ENCODE measurements around the gene RAPH1.

Gene RAPH1

GRCh38 chr2:203535078-203535783 lies at the start of gene RAPH1:
RAPH1 (minus strand) TSS chr2:203535301; CDS start chr2:203495353, 39,948 bp downstream.
- peak; percentile 42 for DNase-seq

- no peak for DNase-seq
Observed at GRCh38 chr2:203584784-203585183, 49.7 kb upstream of the RAPH1 start.

- no peak for DNase-seq
Observed at GRCh38 chr2:203583701-203584100, 48.6 kb upstream of the RAPH1 start.

GRCh38 chr2:203583084-203583695 lies 48.1 kb upstream of the RAPH1 start:
- no peak for DNase-seq

- DNase-seq: no peak
Observed at GRCh38 chr2:203582468-203582867, 47.4 kb upstream of the RAPH1 start.

- no peak for DNase-seq
Observed at GRCh38 chr2:203580844-203581243, 45.7 kb upstream of the RAPH1 start.

GRCh38 chr2:203579730-203580129 lies 44.6 kb upstream of the RAPH1 start:
- no peak for DNase-seq

- DNase-seq: no peak
Observed at GRCh38 chr2:203578759-203579643, 43.9 kb upstream of the RAPH1 start.

- DNase-seq: no peak
Observed at GRCh38 chr2:203574824-203575223, 39.7 kb upstream of the RAPH1 start.

- no peak for DNase-seq
Observed at GRCh38 chr2:203572316-203572715, 37.2 kb upstream of the RAPH1 start.

GRCh38 chr2:203569677-203570316 lies 34.7 kb upstream of the RAPH1 start:
- DNase-seq: no peak

GRCh38 chr2:203567691-203568090 lies 32.6 kb upstream of the RAPH1 start:
- no peak for DNase-seq

GRCh38 chr2:203566161-203566560 lies 31.1 kb upstream of the RAPH1 start:
- no peak for DNase-seq

GRCh38 chr2:203565076-203565475 lies 30.0 kb upstream of the RAPH1 start:
- no peak for DNase-seq

GRCh38 chr2:203562268-203562667 lies 27.2 kb upstream of the RAPH1 start:
- no peak for DNase-seq

GRCh38 chr2:203559641-203560040 lies 24.5 kb upstream of the RAPH1 start:
- DNase-seq: no peak

GRCh38 chr2:203553784-203554183 lies 18.7 kb upstream of the RAPH1 start:
- no peak for DNase-seq

- DNase-seq: no peak
Observed at GRCh38 chr2:203551778-203552177, 16.7 kb upstream of the RAPH1 start.

- DNase-seq: no peak
Observed at GRCh38 chr2:203550266-203550665, 15.2 kb upstream of the RAPH1 start.

GRCh38 chr2:203549406-203549805 lies 14.3 kb upstream of the RAPH1 start:
- no peak for DNase-seq

- no peak for DNase-seq
Observed at GRCh38 chr2:203548887-203549286, 13.8 kb upstream of the RAPH1 start.

- DNase-seq: no peak
Observed at GRCh38 chr2:203547356-203547755, 12.3 kb upstream of the RAPH1 start.

GRCh38 chr2:203544402-203544801 lies 9.3 kb upstream of the RAPH1 start:
- no peak for DNase-seq

Measured in activated effector memory CD4-positive, alpha-beta T cell treated with Interleukin-2 at 50 U/mL for 16 hours (primary cell).